Lung (tissue), 12 donors: ENCODE results near the gene AADACL2. TPM values are rescaled to one million over a fixed set of nuclear protein-coding genes. Genes with fewer than 3 reads are reported as not detected.

Experiments used
- ATAC-seq: fragments of 200-7000 bp; cut with Tn5 transposase; one replicate; pipeline ENCODE4 v1.9.1; 2020; ENCODE audit warnings: moderate number of reproducible peaks; ENCODE audit not compliant: insufficient read depth, low FRiP score
- DNase-seq, 3 donors: peaks; one replicate each; pipeline ENCODE4 v3.0.0-alpha.2; 2013 to 2017
- H3K27ac ChIP-seq, 2 donors: one replicate each; pipeline ENCODE4 v1.5.1; 2013; ENCODE audit warnings: mild to moderate bottlenecking in 2 of 2, moderate library complexity in 2 of 2, control low read depth in 1 of 2, inconsistent platforms in 1 of 2, low read depth in 1 of 2, low read length in 1 of 2
- H3K27me3 ChIP-seq, 3 donors: one replicate each; pipeline ENCODE4 v1.5.1; 2013; ENCODE audit warnings: low read length in 2 of 3; ENCODE audit not compliant: control insufficient read depth in 3 of 3, insufficient read depth in 3 of 3
- H3K36me3 ChIP-seq, 4 donors: one replicate each; pipeline ENCODE4 v1.5.1; 2013; ENCODE audit warnings: low read length in 4 of 4, mild to moderate bottlenecking in 1 of 4, moderate library complexity in 1 of 4; ENCODE audit not compliant: control insufficient read depth in 4 of 4, insufficient read depth in 4 of 4
- H3K4me1 ChIP-seq, 5 donors: one replicate each; pipeline ENCODE4 v1.5.1; 2013; ENCODE audit warnings: low read length in 5 of 5, mild to moderate bottlenecking in 2 of 5, moderate library complexity in 1 of 5; ENCODE audit not compliant: control insufficient read depth in 5 of 5, insufficient read depth in 5 of 5
- H3K4me3 ChIP-seq: one replicate; pipeline ENCODE4 v1.5.1; 2013; ENCODE audit warnings: mild to moderate bottlenecking, control low read depth, moderate library complexity
- H3K9ac ChIP-seq, 2 donors: one replicate each; pipeline ENCODE4 v1.5.1; 2013; ENCODE audit warnings: low read length in 2 of 2, control low read depth in 1 of 2; ENCODE audit not compliant: insufficient read depth in 1 of 2
- H3K9me3 ChIP-seq, 4 donors: one replicate each; pipeline ENCODE4 v1.5.1; 2013; ENCODE audit warnings: low read length in 3 of 4, mild to moderate bottlenecking in 1 of 4, moderate library complexity in 1 of 4; ENCODE audit not compliant: control insufficient read depth in 4 of 4, insufficient read depth in 3 of 4
- WGBS, 2 donors: extraction: QIAGEN DNeasy Blood & Tissue Kit; methylation state at CpG; one replicate each; pipeline ENCODE4 v1.1.7; 2013; 5-methylcytosine and 5-hydroxymethylcytosine counted together
- polyA plus RNA-seq, 2 donors: library from polyadenylated mRNA; stranded (reverse); fragments of 200-250 nt; gene quantifications; one replicate each; pipeline ENCODE4 v1.2.1, GENCODE V29; 2013
- total RNA-seq, 2 donors: library from RNA; depleted of rRNA in 1 of 2; stranded (reverse); fragments of >200 nt in 1 of 2; gene quantifications; one replicate each; pipeline ENCODE4 v1.2.1, GENCODE V29; 2014 to 2021
- TF ChIP-seq, protein P1 (sequence below): IDR thresholded peaks from 2 replicates; pipeline ENCODE4 v1.5.1; 2012; ENCODE audit warnings: mild to moderate bottlenecking; ENCODE audit errors: control extremely low read depth, extremely low read depth
- donor health status: control.
- donor health status: control.
- donor health status: Bipolar disorder and iron deficiency.
- donor health status: healthy.
- donor health status: DM: yes; HTN: yes; CAD: no.

The AADACL2 gene
- total and polyA plus RNA-seq, 4 donors, result 0.14 TPM; not detected in 3

- no peaks in the 10 kb centered on the region for H3K4me1 ChIP-seq
- H3K9ac ChIP-seq, result no peak overlapping the region
- H3K4me3 ChIP-seq, result no peak overlapping the region
- ATAC-seq, result no peak
- TF ChIP-seq, protein P1, sequence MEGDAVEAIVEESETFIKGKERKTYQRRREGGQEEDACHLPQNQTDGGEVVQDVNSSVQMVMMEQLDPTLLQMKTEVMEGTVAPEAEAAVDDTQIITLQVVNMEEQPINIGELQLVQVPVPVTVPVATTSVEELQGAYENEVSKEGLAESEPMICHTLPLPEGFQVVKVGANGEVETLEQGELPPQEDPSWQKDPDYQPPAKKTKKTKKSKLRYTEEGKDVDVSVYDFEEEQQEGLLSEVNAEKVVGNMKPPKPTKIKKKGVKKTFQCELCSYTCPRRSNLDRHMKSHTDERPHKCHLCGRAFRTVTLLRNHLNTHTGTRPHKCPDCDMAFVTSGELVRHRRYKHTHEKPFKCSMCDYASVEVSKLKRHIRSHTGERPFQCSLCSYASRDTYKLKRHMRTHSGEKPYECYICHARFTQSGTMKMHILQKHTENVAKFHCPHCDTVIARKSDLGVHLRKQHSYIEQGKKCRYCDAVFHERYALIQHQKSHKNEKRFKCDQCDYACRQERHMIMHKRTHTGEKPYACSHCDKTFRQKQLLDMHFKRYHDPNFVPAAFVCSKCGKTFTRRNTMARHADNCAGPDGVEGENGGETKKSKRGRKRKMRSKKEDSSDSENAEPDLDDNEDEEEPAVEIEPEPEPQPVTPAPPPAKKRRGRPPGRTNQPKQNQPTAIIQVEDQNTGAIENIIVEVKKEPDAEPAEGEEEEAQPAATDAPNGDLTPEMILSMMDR, result no peak
- peaks cover 0 to 3% (median 0%) of the 10 kb centered on the region in 4 donors for H3K9me3 ChIP-seq
- no peaks in the 10 kb centered on the region for H3K36me3 ChIP-seq
- DNase-seq, result no peak
- H3K27me3 ChIP-seq, result no peaks in the 10 kb centered on the region
- H3K27ac ChIP-seq, result no peak overlapping the region
Observed at GRCh38 chr3:151707216-151707615, 26.5 kb upstream of the AADACL2 start.

DNA sequence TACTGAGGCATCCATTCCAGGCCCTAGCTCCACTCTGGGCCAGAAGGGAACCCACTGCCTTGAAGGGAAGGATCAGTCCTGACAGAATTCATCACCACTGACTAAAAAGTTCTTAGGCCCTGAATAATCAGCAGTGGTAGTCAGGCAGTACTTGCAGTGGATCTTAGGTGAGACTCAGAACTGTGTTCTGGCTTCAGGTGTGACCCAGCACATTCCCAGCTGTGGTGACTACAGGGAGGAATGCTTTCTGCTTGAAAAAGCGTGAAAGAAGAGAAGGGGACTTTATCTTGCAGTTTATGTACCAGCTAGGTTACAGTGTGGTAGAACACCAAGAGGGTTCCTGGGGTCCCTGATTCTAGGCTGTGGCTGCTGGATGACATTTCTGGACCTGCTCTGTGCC lies 24.9 kb upstream of the AADACL2 start:
- Histone ChIP-seq H3K9ac (no peak overlapping the region), H3K27ac (no peak overlapping the region), H3K4me1 (no peaks in the 10 kb centered on the region), H3K27me3 (no peaks in the 10 kb centered on the region), H3K36me3 (no peaks in the 10 kb centered on the region), H3K4me3 (no peak overlapping the region), H3K9me3 (peaks cover 0 to 3% (median 0%) of the 10 kb centered on the region in 4 donors)
- ATAC-seq, result no peak
- WGBS, 2 donors, result 91% methylated on average over 1 of the region's 1 CpG
- DNase-seq, result no peak
- TF ChIP-seq, protein P1, result no peak

DNA sequence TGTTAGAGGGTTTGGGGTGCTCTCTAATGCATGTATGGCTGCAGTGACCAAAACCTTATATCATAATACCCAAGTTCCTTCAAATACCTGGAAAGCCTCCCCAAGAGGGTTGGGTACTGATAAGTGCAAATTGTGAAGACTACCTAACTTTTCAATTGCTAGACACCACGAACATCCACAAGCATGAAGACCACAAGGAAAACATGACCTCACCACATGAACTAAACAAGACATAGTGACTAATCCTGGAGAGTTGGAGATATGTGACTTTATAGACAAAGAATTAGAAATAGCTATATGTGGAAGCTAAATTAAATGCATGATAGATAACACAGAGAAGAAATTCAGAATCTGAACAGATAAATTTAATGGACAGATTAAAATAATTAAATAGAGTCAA lies 23.9 kb upstream of the AADACL2 start:
- no peak overlapping the region for H3K4me3 ChIP-seq
- 78 to 83% methylated on average over 1 of the region's 1 CpG for WGBS, 2 donors
- no peak overlapping the region for H3K9ac ChIP-seq
- H3K27me3 ChIP-seq, result no peaks in the 10 kb centered on the region
- TF ChIP-seq, protein P1, result no peak
- DNase-seq, result no peak
- peaks cover 0 to under 1% (median 0%) of the 10 kb centered on the region in 5 donors for H3K4me1 ChIP-seq
- no peaks in the 10 kb centered on the region for H3K36me3 ChIP-seq
- ATAC-seq, result no peak
- H3K9me3 ChIP-seq, result peaks cover 0 to 3% (median 0%) of the 10 kb centered on the region in 4 donors
- no peak overlapping the region for H3K27ac ChIP-seq

DNA sequence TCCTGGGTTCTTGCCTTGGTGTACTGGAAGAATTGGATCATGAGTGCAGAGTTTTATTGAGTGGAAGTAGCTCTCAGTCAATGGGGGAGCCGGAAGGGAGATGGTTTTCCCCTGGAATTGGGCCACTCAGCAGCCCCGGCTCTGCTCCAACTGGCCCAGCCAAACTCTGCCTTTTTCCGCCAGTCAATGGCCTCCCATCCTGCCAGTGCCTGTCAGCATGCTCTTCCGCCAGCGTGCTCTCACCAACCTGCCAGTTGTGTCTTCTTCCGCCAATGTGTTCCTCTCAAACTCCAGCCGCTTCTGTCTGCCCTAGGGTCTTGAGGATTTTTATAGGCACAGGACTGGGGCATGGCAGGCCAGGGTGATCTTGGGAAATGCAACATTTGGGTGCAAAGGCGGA lies 12.4 kb upstream of the AADACL2 start:
- DNase-seq, result no peak
- Histone ChIP-seq H3K9ac (no peak overlapping the region), H3K4me1 (no peaks in the 10 kb centered on the region), H3K27me3 (no peaks in the 10 kb centered on the region), H3K9me3 (peaks cover 0 to 2% (median 0%) of the 10 kb centered on the region in 4 donors), H3K4me3 (no peak overlapping the region), H3K36me3 (no peaks in the 10 kb centered on the region), H3K27ac (no peak overlapping the region)
- 91 to 94% methylated on average over 8 of the region's 8 CpGs for WGBS, 2 donors
- TF ChIP-seq, protein P1, result no peak
- ATAC-seq, result no peak
